Measurements from ENCODE around the gene FUT9.

DNA sequence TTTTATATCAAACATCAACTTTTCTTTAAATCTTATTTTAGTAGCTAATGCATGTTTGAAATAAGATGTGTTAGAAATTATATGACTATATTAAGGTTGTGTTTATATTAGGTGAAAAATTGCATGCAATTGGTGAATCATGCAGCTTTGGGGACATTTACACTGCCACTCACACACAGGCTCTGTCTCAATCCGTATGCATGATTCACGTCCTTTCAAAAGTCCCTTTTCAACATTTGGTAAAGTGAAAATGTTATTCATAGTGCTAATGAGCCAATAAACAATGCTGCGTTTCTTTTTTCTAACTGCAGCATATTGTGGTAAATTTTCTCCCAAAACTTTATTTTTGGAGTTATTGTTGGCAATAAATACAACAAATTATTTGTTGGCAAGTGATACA lies 198.0 kb downstream of the FUT9 start:
- TF ChIP-seq CTCF (IDR thresholded peaks at IDR 0.05) (no peak), RELA (CRISPR knock-in tag; IDR thresholded peaks at IDR 0.05; ENCODE audit: borderline replicate concordance) (no peak), USF1 (CRISPR knock-in tag; IDR thresholded peaks at IDR 0.05) (no peak), ZNF671 (CRISPR knock-in tag; IDR thresholded peaks at IDR 0.05) (no peak), CREM (CRISPR knock-in tag; IDR thresholded peaks at IDR 0.05) (no peak), FOXJ3 (CRISPR knock-in tag; IDR thresholded peaks at IDR 0.05; ENCODE audit: borderline replicate concordance) (no peak), MYBL2 (CRISPR knock-in tag; IDR thresholded peaks at IDR 0.05) (no peak), MXD4 (CRISPR knock-in tag; IDR thresholded peaks at IDR 0.05; ENCODE audit: borderline replicate concordance) (no peak), SP1 (CRISPR knock-in tag; conservative IDR thresholded peaks at IDR 0.05) (no peak), EMX1 (CRISPR knock-in tag; IDR thresholded peaks at IDR 0.05) (no peak)
- TF ChIP-seq, protein P1, sequence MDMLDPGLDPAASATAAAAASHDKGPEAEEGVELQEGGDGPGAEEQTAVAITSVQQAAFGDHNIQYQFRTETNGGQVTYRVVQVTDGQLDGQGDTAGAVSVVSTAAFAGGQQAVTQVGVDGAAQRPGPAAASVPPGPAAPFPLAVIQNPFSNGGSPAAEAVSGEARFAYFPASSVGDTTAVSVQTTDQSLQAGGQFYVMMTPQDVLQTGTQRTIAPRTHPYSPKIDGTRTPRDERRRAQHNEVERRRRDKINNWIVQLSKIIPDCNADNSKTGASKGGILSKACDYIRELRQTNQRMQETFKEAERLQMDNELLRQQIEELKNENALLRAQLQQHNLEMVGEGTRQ (CRISPR knock-in tag; IDR thresholded peaks at IDR 0.05) = no peak
